Body of pancreas (tissue), 4 donors: Measurements from ENCODE around the gene PHF21B.

Source experiments
- CTCF ChIP-seq, 7 experiments: fragments of 450-650 bp in 4 of 7; fragments of 200-600 bp in 3 of 7; sonication (generic) in 3 of 7; IDR thresholded peaks; one replicate each; pipeline ENCODE4 v1.5.1; 2016 to 2019; ENCODE audit warnings: antibody characterized with exemption in 7 of 7
- POLR2A ChIP-seq, 3 donors: fragments of 450-650 bp; IDR thresholded peaks; one replicate each; pipeline ENCODE4 v1.6.1; 2016; ENCODE audit warnings: antibody characterized with exemption in 3 of 3, mild to moderate bottlenecking in 2 of 3

DNA sequence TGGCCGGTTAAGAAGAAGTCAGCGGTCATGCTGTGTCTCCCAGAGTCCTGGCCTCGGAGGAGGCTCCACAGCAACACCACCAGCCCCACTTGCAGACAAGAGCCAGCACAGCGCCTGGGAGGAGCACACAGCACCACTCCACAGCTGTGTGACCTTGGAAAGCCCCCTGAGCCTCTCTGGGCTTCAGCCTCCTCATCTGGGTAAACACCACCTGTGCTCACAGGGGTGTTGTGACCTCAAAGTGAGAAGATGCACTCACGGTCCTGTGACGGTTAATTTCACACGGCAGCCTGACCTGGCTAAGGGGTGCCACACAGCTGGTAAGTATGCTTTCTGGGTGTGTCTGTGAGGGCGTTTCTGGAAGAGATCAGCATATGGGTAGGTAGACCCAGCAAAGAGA, 54.7 kb downstream of the PHF21B start:
- no peak for TF ChIP-seq CTCF (IDR thresholded peaks at IDR 0.05)
- no peak for TF ChIP-seq POLR2A (IDR thresholded peaks at IDR 0.05)
